Measurements from ENCODE around the gene CDH19.

Gene CDH19

GRCh38 chr18:66641056-66641455, 37.2 kb upstream of the CDH19 start:
- TF ChIP-seq RAD21 (IDR thresholded peaks at IDR 0.05; ENCODE audit: low read depth), result no peak
- TF ChIP-seq MAX (IDR thresholded peaks at IDR 0.05), result no peak
- TF ChIP-seq FOXM1 (IDR thresholded peaks at IDR 0.05; ENCODE audit: borderline replicate concordance, low read depth), result no peak
- TF ChIP-seq YY1 (IDR thresholded peaks at IDR 0.05; ENCODE audit: low read depth), result no peak
- no peak for TF ChIP-seq EP300 (IDR thresholded peaks at IDR 0.05; ENCODE audit: borderline replicate concordance)
- TF ChIP-seq CREB1 (IDR thresholded peaks at IDR 0.05; ENCODE audit: low read depth), result no peak
- TF ChIP-seq TCF12 (IDR thresholded peaks at IDR 0.05; ENCODE audit: low read depth), result no peak
- TF ChIP-seq, protein P1, sequence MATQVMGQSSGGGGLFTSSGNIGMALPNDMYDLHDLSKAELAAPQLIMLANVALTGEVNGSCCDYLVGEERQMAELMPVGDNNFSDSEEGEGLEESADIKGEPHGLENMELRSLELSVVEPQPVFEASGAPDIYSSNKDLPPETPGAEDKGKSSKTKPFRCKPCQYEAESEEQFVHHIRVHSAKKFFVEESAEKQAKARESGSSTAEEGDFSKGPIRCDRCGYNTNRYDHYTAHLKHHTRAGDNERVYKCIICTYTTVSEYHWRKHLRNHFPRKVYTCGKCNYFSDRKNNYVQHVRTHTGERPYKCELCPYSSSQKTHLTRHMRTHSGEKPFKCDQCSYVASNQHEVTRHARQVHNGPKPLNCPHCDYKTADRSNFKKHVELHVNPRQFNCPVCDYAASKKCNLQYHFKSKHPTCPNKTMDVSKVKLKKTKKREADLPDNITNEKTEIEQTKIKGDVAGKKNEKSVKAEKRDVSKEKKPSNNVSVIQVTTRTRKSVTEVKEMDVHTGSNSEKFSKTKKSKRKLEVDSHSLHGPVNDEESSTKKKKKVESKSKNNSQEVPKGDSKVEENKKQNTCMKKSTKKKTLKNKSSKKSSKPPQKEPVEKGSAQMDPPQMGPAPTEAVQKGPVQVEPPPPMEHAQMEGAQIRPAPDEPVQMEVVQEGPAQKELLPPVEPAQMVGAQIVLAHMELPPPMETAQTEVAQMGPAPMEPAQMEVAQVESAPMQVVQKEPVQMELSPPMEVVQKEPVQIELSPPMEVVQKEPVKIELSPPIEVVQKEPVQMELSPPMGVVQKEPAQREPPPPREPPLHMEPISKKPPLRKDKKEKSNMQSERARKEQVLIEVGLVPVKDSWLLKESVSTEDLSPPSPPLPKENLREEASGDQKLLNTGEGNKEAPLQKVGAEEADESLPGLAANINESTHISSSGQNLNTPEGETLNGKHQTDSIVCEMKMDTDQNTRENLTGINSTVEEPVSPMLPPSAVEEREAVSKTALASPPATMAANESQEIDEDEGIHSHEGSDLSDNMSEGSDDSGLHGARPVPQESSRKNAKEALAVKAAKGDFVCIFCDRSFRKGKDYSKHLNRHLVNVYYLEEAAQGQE (IDR thresholded peaks at IDR 0.05; ENCODE audit: low read depth), result no peak
- no peak for TF ChIP-seq ZBTB7A (IDR thresholded peaks at IDR 0.05; ENCODE audit: low read depth)
- no peak for TF ChIP-seq USF1 (IDR thresholded peaks at IDR 0.05)
- TF ChIP-seq EGR1 (IDR thresholded peaks at IDR 0.05), result no peak
- TF ChIP-seq TAF1 (IDR thresholded peaks at IDR 0.05; ENCODE audit: low read depth), result no peak
- no peak for TF ChIP-seq NFIC (IDR thresholded peaks at IDR 0.05)
- no peak for TF ChIP-seq TEAD4 (IDR thresholded peaks at IDR 0.05)
- no peak for TF ChIP-seq CEBPB (IDR thresholded peaks at IDR 0.05)

GRCh38 chr18:66640431-66640830, 36.5 kb upstream of the CDH19 start:
- TF ChIP-seq TCF12 (IDR thresholded peaks at IDR 0.05; ENCODE audit: low read depth), result no peak
- TF ChIP-seq EP300 (IDR thresholded peaks at IDR 0.05; ENCODE audit: borderline replicate concordance), result no peak
- TF ChIP-seq FOXM1 (IDR thresholded peaks at IDR 0.05; ENCODE audit: borderline replicate concordance, low read depth), result no peak
- no peak for TF ChIP-seq CEBPB (IDR thresholded peaks at IDR 0.05)
- no peak for TF ChIP-seq TEAD4 (IDR thresholded peaks at IDR 0.05)
- TF ChIP-seq MAX (IDR thresholded peaks at IDR 0.05), result no peak
- TF ChIP-seq, protein P1 (IDR thresholded peaks at IDR 0.05; ENCODE audit: low read depth), result no peak
- no peak for TF ChIP-seq CREB1 (IDR thresholded peaks at IDR 0.05; ENCODE audit: low read depth)
- no peak for TF ChIP-seq YY1 (IDR thresholded peaks at IDR 0.05; ENCODE audit: low read depth)
- TF ChIP-seq RAD21 (IDR thresholded peaks at IDR 0.05; ENCODE audit: low read depth), result no peak
- no peak for TF ChIP-seq ZBTB7A (IDR thresholded peaks at IDR 0.05; ENCODE audit: low read depth)
- TF ChIP-seq TAF1 (IDR thresholded peaks at IDR 0.05; ENCODE audit: low read depth), result no peak
- TF ChIP-seq EGR1 (IDR thresholded peaks at IDR 0.05), result no peak
- TF ChIP-seq USF1 (IDR thresholded peaks at IDR 0.05), result no peak
- no peak for TF ChIP-seq NFIC (IDR thresholded peaks at IDR 0.05)

DNA sequence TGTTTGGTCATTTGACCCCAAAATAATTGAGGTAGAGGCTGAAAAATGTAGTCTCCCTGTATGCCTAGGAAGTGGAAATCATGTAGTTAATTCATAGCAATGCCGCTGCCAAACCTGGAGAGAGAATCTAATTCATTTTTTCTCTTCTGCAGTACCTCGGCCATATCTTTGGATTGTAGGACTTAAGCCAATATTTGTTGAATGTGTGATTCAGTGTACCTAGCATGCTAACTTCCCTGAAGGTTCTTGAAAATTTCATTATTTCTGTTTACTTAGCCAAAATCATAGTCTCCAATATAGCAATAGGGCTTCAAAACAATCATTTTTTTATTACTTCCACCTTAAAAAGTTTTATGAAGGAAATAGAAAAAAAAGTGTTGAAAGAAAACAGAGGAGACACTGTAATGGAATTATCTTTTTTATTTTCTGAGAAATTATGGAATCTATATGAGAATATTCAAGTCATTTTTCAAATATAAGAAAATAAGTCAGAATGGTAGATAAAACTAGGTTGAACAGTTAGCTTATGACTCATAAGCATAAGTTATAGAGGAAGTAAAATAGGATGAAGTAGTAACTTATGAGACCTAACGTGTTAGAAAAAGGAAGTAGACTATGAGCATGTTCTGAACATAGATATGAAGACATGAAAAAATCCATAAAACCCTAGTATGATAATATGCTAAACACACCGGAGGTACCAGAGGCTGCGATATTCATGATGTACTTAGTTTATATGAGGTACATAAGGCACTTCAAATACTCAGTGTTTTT, 35.2 kb upstream of the CDH19 start:
- TF ChIP-seq, protein P1 (IDR thresholded peaks at IDR 0.05; ENCODE audit: low read depth), result no peak
- TF ChIP-seq MAX (IDR thresholded peaks at IDR 0.05) (no peak), YY1 (IDR thresholded peaks at IDR 0.05; ENCODE audit: low read depth) (no peak)

GRCh38 chr18:66635342-66635741, 31.5 kb upstream of the CDH19 start:
- TF ChIP-seq ZBTB7A (IDR thresholded peaks at IDR 0.05; ENCODE audit: low read depth), result no peak
